HK-2 (cell line): ENCODE measurements around the gene F9.
"Not testable (repeated sequence)": the region's sequence is repeated elsewhere in the genome, so short reads cannot be mapped to it uniquely, and the experiment has no call there.

Experiments used
- DNase-seq: peaks from one replicate; pipeline ENCODE4 v3.0.0-alpha.2; 2018; ENCODE audit not compliant: unreplicated experiment

The F9 gene

GRCh38 chrX:139530550-139530949 lies at the start of gene F9:
Gene F9 (plus strand): TSS chrX:139530739. CDS start chrX:139530765, 26 bp downstream.
- DNase-seq, result no peak

DNA sequence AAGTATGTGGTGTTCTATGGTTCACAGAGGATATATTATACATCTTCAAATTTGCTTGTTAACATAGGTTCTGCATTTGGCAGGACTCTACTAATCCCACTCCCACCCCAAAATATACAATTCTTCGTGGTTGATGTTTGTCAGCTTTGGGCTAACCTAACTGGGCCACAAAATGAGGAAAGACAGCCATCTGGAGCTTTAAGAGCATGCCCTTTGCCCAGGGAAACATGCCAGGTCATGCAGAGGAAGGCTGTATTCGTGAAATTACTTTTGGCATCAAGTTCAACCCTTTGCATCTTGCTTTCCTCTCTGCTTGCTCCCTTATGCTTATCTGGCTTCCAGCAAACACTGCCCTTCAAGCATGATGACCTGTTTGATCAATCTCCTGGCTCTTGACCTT lies 46.8 kb upstream of the F9 start:
- no peak for DNase-seq

GRCh38 chrX:139484591-139484990 lies 45.9 kb upstream of the F9 start:
- DNase-seq, result no peak

- no peak for DNase-seq
Measured at GRCh38 chrX:139495324-139495723, 35.2 kb upstream of the F9 start.

DNA sequence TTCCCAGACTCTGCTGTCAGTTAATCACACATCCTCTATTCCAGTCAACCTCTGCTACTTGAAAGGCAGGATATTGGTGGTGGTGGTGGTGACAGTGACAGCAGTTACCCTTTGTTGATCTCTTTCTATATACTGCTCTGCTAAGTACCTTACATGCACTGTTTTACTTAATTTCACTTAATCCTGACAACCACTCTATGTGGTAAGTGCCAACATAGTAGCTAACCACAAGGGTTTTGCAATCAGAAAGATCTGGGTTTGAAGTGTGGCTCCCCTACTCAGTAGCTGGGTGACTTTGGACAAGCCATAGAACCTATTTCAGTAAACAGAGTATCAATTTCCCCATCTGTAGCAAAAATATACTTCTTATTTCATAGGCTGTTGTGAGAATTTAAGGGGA lies 24.2 kb upstream of the F9 start:
- DNase-seq, result no peak

DNA sequence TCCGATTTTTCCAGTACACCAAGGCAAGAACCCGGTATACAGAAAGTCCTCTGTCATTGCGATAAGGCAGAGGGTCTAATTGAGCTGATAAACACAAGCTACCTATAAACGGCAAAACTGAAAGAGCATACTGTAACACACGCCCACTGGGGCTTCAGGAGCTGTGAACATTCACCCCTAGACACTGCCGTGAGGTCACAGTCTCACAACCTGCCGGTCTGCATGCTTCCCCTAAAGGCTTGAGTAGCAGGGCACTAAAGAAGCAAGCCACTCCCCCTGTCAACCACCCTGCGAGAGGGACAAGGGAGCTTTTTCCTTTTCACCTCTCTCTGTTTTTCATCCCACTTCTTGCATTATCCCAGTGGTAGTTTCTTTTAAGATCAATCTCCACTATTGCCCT lies 22.4 kb upstream of the F9 start:
- DNase-seq, result no peak

GRCh38 chrX:139518475-139518874 lies 12.1 kb upstream of the F9 start:
- DNase-seq, result no peak

DNA sequence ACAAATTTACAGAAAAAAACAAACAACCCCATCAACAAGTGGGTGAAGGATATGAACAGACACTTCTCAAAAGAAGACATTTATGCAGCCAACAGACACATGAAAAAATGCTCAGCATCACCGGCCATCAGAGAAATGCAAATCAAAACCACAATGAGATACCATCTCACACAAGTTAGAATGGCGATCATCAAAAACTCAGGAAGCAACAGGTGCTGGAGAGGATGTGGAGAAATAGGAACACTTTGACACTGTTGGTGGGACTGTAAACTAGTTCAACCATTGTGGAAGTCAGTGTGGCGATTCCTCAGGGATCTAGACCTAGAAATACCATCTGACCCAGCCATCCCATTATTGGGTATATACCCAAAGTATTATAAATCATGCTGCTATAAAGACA lies 1.7 kb upstream of the F9 start:
- not testable (repeated sequence) for DNase-seq

- DNase-seq, result no peak
Measured at GRCh38 chrX:139532834-139533233, 2.3 kb downstream of the F9 start.

- DNase-seq, result no peak
Measured at GRCh38 chrX:139533444-139533843, 2.9 kb downstream of the F9 start.

GRCh38 chrX:139538907-139539790 lies 8.6 kb downstream of the F9 start:
- no peak for DNase-seq

DNA sequence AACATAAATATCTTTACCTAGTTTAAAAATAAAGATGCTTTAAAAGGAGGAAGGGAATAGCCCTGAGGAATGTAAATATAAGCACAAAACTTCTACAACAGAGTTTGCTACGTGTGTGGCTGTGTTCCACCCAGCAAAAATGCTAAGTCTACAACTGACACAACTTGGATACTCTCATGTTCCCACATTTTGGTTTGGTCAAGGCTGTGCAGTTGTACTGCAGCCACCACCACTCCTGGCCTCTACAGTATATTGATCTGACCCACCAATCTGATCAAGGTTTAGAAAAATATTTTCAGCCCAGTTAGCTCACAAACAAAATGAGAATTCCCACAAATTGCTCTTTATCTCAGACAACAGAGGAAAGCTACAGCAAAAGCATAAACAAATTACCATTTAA lies 12.1 kb downstream of the F9 start:
- DNase-seq, result no peak

GRCh38 chrX:139543920-139544319 lies 13.4 kb downstream of the F9 start:
- DNase-seq, result no peak

DNA sequence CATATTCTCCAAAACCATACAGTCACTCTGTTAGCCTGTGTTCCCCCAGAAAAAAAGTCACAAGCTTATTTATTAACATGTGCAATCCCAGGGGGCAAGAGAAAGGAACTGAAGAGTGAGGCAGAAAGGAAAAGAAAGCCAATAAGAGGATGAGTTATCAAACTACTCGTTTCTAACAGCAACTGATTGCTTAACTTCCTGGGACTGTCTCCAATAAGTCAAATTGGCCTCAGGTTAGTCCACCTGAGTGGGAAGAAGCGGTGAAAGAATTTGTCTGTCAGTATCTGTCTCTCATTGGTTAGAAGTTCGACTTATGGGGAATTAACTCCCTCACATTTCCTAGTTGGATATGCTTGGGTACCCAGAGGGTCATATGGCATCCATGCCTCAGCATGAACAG lies 14.1 kb downstream of the F9 start:
- DNase-seq, result no peak

DNA sequence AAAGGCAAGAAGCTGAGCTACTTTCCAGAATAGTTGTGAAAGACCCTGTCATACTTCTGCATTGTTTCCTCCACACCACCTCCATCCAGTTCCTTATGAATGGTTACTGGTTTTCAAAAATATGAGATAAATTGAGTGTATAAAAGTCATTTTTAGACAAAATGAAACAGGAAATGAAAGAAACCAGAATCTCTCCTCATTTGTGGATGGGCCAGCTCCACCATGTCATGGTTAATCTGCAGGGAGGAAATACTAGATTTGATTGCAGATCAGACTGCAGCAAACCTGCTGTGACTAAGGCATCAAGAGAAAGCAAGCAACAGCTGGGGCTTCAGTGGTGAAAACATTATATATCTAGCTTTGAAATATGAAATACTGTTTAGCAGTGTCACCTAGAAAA lies 23.8 kb downstream of the F9 start:
- DNase-seq, result no peak

GRCh38 chrX:139554991-139555675 lies 24.6 kb downstream of the F9 start:
- DNase-seq, result no peak

- DNase-seq, result no peak
Measured at GRCh38 chrX:139559383-139560042, 29.0 kb downstream of the F9 start.

- no peak for DNase-seq
Measured at GRCh38 chrX:139560221-139560620, 29.7 kb downstream of the F9 start.

GRCh38 chrX:139563251-139563650 lies 32.7 kb downstream of the F9 start:
- DNase-seq, result no peak

- no peak for DNase-seq
Measured at GRCh38 chrX:139566981-139567380, 36.4 kb downstream of the F9 start.

GRCh38 chrX:139581068-139581467 lies 50.5 kb downstream of the F9 start:
- no peak for DNase-seq

- DNase-seq, result no peak
Measured at GRCh38 chrX:139585613-139586012, 55.1 kb downstream of the F9 start.

GRCh38 chrX:139596068-139596467 lies 65.5 kb downstream of the F9 start:
- DNase-seq, result no peak
